ENCODE measurements around the gene MORC4.

GRCh38 chrX:106932960-106933537 is 67.0 kb downstream of the MORC4 start:
- TF ChIP-seq CTCF (IDR thresholded peaks at IDR 0.05) (no peak), ESRRA (IDR thresholded peaks at IDR 0.05; ENCODE audit: borderline replicate concordance, low read length) (no peak), NFE2L2 (conservative IDR thresholded peaks at IDR 0.05; ENCODE audit: low read length) (no peak), CBX8 (IDR thresholded peaks at IDR 0.05) (no peak), RAD21 (conservative IDR thresholded peaks at IDR 0.05 in 1 of 2, IDR thresholded peaks at IDR 0.05 in 1 of 2) (no peak), REST (IDR thresholded peaks at IDR 0.05) (no peak), BCL3 (IDR thresholded peaks at IDR 0.05) (no peak), POLR2A (IDR thresholded peaks at IDR 0.05; ENCODE audit: low read length) (no peak), ELK1 (IDR thresholded peaks at IDR 0.05; ENCODE audit: low read depth, low read length) (no peak)
